Astrocyte (in vitro differentiated cells and primary cell): ENCODE measurements around the gene DIAPH1.

Experiments
- EZH2 ChIP-seq: IDR thresholded peaks from 2 replicates; pipeline ENCODE4 v1.6.1; 2012; ENCODE audit warnings: mild to moderate bottlenecking, low read length, inconsistent platforms; ENCODE audit not compliant: insufficient read depth
- TF ChIP-seq, protein P1 (sequence below): IDR thresholded peaks from 2 replicates; pipeline ENCODE4 v1.5.1; 2011; ENCODE audit warnings: low read depth, mild to moderate bottlenecking, inconsistent platforms, low read length, moderate library complexity; ENCODE audit not compliant: insufficient read depth

DNA sequence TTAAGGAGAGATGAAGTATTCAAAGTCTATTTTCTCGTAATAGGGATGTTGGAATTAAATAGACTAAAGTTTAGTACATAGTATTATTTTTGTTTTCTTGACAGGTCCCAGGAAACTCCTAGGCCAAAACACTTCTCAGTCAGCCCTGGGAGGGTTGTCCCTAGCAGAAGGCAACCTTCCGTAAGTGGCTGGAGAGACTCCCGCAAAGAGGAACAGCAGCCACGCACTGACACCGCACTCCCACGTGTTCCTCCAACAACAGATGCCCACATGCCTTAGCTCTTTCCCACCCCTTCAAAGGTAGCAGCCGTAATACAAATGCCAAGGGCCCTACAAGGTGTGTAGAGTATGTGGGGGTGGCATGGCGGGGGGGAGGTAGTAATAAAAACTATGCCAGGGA lies 101.5 kb downstream of the DIAPH1 start:
- TF ChIP-seq EZH2 = no peak
- TF ChIP-seq, protein P1, sequence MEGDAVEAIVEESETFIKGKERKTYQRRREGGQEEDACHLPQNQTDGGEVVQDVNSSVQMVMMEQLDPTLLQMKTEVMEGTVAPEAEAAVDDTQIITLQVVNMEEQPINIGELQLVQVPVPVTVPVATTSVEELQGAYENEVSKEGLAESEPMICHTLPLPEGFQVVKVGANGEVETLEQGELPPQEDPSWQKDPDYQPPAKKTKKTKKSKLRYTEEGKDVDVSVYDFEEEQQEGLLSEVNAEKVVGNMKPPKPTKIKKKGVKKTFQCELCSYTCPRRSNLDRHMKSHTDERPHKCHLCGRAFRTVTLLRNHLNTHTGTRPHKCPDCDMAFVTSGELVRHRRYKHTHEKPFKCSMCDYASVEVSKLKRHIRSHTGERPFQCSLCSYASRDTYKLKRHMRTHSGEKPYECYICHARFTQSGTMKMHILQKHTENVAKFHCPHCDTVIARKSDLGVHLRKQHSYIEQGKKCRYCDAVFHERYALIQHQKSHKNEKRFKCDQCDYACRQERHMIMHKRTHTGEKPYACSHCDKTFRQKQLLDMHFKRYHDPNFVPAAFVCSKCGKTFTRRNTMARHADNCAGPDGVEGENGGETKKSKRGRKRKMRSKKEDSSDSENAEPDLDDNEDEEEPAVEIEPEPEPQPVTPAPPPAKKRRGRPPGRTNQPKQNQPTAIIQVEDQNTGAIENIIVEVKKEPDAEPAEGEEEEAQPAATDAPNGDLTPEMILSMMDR = no peak
